HT-29 (cell line): ENCODE results near the gene FAM171A1. TPM values are rescaled to one million over a fixed set of nuclear protein-coding genes. Genes with fewer than 3 reads are reported as not detected.
A peak's percentile ranks its signal among the peaks of the same experiment; 100 is the strongest.
"Not testable (repeated sequence)": the region's sequence is repeated elsewhere in the genome, so short reads cannot be mapped to it uniquely, and the experiment has no call there.

ENCODE experiments used
- DNase-seq: peaks from one replicate; pipeline ENCODE4 v3.0.0-alpha.2; 2015; ENCODE audit warnings: low spot score
- total RNA-seq: library from RNA; depleted of rRNA; stranded (reverse); fragments of >200 nt; shearing (Covaris generic); gene quantifications from 2 replicates; pipeline ENCODE4 v1.2.3, GENCODE V29; 2014

The FAM171A1 gene
- total RNA-seq, 1 experiment from 2014 or later, result not detected

- peak; percentile 16 for DNase-seq
These were observed 26.2 kb downstream of the FAM171A1 start for GRCh38 chr10:15344876-15345285.

DNA sequence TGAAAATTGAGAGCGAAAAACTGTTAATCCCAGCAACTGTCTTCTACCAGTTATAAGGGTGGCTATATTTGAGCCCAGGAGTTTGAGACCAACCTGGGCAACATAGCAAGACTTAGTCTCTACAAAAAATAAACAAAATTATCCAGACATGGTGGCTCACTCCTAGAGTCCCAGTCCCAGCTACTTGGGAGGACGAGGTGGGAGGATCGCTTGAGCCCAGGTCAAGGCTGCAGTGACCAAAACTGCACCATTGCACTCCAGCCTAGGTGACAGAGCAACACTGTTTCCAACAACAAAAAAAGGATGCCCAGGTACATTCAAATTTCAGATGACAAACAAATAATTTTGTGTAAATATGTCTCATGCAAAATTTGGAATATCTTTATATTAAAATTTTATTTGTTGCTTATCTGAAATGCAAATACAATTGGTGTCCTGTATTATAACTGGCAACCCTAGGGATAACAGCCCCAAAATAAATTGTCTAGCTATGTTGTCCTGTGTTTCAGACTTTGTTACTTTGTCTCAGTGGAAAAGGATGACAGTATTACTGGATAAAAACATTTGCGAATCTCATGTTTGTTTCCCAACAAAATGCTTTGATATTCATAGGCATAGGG, 26.7 kb downstream of the FAM171A1 start:
- no peak for DNase-seq

DNA sequence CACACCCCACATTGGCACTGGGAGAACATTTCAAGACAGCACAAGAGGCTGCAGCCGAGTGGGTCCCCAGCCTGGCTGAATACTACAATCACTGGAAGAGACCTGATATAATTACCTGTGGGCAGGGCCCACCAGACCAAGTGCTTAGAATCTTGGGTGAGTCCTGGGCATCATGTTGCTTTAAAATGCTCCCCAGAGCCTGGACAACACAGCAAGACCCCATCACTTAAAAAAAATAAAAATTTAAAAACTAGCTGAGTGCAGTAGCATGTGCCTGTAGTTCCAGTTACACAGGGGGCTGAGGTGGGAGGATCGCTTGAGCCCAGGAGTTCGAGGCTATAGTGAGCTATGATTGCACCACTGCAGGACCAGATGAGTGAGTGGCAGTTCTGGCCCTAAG, 28.1 kb downstream of the FAM171A1 start:
- no peak for DNase-seq

DNA sequence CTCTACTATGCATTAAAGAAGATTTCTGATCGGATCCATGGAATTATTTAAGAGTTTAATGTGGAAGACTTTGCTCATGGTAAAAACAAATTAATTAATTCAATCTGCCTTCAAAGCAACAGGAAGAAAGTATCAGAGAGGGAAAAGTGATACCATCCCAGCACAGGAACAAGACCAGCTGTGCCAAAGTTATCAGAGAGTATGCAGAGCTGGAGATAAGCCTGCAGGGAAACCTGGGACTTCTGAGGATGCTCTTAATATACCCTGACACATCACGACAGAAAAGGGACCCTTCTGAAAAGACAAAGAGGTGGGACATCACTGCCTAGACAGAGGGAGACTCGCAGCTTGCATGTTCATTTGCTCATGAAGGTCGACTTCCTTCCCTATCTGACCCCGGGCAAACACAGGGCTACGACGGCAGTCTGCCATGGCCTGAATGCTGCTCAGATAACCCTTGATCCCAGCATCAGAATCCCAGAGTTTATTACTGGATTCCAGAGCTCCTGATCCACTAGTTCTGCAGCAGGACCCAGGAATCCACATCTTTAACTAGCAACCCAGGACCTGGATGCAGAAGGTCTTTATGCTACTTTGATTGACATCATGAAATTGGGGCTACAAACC, 29.5 kb downstream of the FAM171A1 start:
- DNase-seq, result no peak

GRCh38 chr10:15339892-15340291, 31.2 kb downstream of the FAM171A1 start:
- no peak for DNase-seq

DNA sequence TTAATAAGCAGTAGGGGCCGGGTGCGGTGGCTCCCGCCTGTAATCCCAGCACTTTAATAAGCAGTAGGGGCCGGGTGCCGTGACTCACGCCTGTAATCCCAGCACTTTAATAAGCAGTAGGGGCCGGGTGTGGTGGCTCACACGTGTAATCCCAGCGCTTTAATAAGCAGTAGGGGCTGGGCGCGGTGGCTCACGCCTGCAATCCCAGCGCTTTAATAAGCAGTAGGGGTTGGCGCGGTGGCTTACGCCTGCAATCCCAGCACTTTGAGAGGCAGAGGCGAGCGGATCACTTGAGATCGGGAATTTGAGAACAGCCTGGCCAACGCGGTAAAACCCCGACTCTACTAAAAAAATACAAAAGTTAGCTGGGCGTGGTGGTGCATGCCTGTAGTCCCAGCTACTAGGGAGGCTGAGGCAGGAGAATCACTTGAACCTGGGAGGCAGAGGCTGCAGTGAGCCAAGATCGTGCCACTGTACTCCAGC, 33.6 kb downstream of the FAM171A1 start:
- not testable (repeated sequence) for DNase-seq

DNA sequence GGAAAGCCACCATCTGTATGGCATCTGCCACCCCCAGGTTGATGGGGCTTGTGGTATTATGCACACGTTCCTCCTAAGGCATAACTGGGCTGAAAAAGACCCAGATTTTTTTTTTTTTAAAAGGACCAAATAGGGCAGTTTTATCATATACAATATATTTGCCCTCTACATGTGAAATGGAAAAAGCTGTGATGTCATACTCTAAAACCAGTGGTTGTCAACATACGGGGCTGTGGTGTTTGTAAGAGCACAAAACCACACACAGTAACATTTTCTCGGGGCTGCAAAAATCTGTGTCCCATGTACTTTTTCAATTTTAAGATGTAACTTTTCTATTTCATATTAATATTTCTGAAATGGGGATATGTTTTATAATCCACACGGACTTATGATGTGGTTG, 34.9 kb downstream of the FAM171A1 start:
- DNase-seq, result no peak

- DNase-seq, result no peak
These were observed 35.6 kb downstream of the FAM171A1 start for GRCh38 chr10:15335508-15335907.

GRCh38 chr10:15334650-15335323, 36.3 kb downstream of the FAM171A1 start:
- DNase-seq, result no peak

DNA sequence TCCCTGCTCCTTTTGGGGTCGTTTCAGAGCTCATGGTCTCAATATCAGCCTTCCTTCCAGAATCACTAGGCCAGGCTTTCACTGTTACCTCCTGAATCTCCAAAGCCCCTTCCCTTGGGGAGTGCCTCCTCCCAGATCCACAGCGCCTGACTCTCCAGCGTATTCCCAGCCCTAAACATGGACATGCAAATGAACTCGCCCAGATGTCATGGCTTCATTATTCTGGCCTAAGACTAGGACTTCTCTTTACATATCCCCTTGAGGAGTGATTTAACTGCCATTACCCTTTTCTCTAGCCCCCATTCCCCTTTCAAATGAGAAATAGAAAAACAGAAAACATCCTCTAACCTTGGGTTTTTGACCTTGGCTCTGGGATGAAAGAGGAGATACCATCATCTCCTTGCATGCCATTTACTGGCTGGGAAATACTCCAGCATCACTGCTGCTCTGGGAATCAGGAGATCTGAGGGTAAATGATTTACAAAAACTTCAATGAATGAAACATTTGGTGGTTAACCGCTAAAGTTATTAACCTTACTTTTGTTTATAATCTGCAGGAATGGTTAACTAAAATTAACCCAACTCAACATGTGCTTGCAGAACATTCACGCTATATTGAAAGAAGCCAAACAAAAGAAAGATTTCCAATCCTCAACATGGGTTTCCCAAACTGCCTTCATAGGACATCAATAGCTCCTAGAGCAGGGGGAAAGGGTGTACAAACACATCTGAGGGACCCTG, 37.0 kb downstream of the FAM171A1 start:
- peak; percentile 10 for DNase-seq

GRCh38 chr10:15333181-15333580, 37.9 kb downstream of the FAM171A1 start:
- DNase-seq, result not testable (repeated sequence)

DNA sequence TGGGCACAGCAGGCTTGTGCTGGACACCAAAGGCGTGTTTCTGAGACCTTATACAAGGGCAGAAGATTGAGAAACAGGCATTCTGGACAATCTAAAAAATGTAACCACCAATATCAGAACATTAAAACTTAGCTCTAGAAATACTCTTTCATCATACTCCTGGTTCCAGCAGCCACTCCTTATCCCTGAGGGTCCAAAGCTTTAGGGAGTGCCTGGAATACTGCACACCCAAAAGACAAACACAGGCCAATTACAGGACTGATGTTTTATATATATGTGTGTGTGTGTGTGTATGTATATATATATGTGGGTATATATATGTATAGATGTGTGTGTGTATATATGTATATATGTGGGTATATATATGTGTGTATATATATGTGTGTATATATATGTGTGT, 39.6 kb downstream of the FAM171A1 start:
- no peak for DNase-seq

- DNase-seq, result no peak
These were observed 41.7 kb downstream of the FAM171A1 start for GRCh38 chr10:15329437-15329836.

DNA sequence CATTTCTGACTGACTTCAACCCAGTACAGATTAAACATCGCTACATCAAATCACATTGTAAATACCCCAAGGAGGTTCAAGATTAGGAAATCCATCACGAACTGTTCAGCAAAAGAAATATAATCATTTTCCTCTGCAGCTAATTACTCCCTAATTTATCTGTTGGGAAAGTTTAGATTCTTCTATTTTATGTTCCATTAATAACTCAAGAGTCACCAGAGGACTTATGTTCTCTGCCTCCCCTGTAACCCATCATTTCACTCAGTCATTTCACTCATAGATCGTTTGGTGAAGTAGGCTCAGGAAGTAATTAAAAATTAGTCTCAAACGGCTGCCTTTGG, 45.2 kb downstream of the FAM171A1 start:
- DNase-seq, result no peak

GRCh38 chr10:15325243-15325943, 45.7 kb downstream of the FAM171A1 start:
- DNase-seq, result peak; percentile 18

- DNase-seq, result no peak
These were observed 46.5 kb downstream of the FAM171A1 start for GRCh38 chr10:15324611-15325010.

DNA sequence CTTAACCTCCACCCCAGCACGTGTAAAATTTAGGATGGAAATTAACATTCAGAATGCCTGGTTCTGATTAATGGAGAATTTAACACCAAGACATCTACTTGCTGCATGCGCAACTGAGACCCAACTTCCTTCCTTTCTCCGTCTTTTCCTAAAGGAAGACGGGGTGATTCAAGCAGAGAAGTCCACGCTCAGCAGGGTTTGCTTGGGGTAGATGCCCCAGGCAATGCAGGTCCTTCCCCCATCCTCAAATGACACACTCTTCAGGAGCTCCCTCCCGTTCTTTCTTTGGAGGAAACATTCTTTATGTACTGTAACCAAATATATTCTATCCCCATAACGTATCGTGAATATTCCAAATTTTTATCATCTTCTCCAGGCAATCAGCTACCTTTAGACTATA, 47.0 kb downstream of the FAM171A1 start:
- no peak for DNase-seq

GRCh38 chr10:15322356-15322755, 48.7 kb downstream of the FAM171A1 start:
- DNase-seq, result no peak

DNA sequence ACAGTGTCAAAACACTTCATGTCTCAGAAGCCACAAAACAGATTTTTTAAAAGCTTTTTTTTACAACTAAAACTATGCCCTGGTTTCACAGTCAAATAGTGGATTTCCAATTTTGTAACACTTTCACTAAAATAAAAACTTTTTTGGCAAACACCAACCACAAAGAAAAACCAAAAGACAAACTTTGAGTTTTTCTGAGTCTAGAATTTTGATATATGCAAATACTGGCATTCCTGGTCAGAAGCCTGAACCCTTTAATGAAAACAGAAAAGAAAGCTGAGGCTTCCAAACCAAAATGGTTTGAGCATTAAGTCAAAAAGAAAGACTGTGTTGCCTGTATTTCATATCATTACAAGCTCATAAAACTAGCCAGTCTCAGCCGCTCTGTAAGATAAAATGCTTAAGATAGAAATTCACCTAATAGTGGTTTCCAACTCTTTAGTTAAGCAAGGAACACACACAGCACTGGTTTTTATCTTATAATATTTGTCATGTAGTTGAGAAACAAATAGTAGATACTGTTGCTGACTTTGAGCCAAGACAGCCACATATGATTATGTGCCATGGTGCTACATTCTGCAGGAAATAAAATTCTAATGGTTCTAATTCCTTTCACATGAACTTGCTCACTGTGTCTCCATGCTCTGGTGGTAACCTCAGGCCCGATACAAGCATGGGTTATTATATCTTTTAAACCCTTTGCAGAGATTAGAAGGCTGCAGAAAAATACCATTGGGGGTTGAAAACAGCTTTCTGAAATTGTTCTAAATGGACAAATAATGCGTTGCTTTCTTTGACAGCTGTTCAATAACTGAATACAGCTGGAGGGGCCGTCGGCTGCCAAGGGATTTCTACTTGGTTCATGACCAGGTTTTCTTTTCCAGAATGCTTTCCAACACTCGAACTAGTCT, 49.4 kb downstream of the FAM171A1 start:
- no peak for DNase-seq

GRCh38 chr10:15320522-15321203, 50.4 kb downstream of the FAM171A1 start:
- no peak for DNase-seq
